GM21423 (cell line): Measurements from ENCODE around the gene TTC36.
"Not testable (repeated sequence)": the region's sequence is repeated elsewhere in the genome, so short reads cannot be mapped to it uniquely, and the experiment has no call there.

ENCODE experiments used
- ATAC-seq: cut with Tn5 transposase; IDR thresholded peaks from one replicate; pipeline ENCODE4 v1.9.1; 2021; ENCODE audit warnings: mild to moderate bottlenecking, moderate library complexity; ENCODE audit not compliant: unreplicated experiment

Gene TTC36, protein sequence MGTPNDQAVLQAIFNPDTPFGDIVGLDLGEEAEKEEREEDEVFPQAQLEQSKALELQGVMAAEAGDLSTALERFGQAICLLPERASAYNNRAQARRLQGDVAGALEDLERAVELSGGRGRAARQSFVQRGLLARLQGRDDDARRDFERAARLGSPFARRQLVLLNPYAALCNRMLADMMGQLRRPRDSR

DNA sequence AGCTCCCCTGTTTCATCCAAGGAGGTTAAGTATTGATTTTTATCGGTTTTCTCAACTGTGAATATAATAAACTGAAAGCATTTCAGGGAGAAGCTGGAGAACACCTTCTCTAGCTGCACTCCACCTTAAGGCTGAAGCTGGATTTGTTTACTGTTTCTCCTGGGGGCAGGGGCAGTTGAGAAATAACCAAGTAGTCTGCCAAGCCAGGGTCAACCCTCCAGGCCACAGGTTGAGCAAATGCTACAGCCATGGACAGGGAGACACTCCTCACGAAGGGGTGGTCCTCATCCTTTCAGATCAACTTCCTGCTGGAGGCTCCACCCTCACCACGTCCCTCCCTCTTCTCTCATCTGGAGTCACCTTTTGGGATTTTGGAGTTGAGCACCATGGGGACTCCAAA is at the start of gene TTC36:
Gene TTC36, plus strand, starts transcription at position 366 of the 400 bp plus-strand sequence. Its CDS starts 21 bp downstream, at position 387.
- ATAC-seq = no peak

DNA sequence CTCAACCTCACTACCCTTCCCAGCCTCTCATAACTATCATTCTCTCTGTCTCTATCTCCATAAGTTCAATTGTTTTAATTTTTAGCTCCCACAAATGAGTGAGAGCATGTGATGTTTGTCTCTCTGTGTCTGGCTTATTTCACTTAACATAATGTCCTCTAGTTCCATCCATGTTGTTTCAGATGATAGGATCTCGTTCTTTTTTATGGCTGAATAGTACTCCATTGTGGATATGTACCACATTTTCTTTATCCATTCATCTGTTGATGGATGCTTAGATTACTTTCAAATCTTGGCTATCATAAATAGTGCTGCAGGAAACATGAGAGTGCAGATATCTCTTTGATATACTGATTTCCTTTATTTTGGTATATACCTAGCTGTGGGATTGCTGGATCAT is 46.0 kb upstream of the TTC36 start:
- ATAC-seq = not testable (repeated sequence)

DNA sequence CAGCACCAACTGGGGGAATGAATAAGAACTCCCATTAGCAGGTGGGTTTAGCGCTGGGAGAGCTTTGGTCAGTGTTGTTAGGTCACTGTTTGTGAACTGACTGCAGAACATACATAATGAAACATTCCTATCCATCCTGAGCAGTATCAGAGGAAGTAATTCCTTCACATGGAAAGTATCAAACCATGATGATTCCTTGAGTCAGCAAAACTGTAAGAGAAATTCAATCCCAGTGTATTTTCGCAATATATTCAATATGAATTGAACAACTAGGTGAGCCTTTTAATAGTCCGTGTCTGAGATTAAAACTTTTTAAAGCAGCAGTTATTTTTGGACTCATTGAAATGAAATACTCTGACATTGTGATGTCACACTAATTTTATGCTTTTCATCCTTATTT is 42.9 kb upstream of the TTC36 start:
- ATAC-seq = no peak

DNA sequence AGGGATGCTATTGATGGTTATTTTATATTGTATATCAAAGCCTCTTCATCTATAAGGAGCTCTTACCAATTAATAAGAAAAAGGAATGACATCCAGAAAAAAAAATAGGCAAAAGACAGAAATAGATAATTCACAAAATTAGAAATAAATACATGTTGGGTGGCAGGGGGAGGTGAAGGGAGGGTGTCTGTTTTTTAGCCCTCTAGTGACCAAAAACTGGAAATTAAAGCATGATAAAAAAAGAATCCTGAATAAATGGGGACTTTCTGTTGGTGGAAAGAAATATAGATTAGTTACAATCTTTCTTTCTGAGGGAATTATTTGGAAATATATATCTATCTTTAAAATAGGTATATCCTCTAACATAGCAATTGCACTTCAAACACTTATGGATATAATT is 42.0 kb upstream of the TTC36 start:
- ATAC-seq = no peak

DNA sequence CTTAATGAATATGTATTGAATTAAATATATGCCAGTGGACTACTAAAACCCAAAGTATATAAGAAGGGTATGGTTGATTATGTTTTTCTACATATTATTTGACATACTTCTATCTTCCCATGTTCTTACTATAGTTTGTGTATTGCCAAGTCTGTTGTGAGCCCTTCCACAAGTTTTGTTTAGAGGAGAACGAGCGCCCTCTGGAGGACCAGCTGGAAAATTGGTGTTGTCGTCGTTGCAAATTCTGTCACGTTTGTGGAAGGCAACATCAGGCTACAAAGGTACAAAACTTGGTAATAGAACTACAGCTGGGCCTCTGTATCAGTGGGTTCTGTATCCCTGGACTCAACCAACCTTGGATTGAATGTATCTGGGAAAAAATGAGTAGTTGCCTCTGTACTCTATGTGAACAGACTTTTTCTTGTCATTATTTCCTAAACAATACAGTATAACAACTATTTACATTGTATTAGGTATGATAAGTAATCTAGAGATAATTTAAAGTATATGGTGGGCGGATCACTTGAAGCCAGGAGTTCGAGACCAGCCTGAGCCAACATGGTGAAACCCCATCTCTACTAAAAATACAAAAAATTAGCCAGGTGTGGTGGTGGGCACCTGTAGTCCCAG is 38.7 kb upstream of the TTC36 start:
- ATAC-seq = no peak

DNA sequence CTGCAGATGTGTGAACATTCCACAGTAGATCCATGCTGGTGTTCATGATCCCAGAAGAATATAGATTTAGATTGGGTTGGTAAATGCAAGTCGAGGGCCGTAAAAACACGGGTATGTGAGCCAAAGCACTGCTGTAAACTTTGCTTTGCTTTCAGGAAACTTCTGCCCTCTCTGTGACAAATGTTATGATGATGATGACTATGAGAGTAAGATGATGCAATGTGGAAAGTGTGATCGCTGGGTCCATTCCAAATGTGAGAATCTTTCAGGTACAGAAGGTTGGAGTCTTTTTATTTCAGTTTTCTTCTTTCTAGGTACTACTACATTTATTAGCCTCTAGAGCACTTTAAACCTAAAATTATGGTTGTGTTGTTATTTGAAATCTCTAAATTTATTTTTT is 36.2 kb upstream of the TTC36 start:
- no peak for ATAC-seq

DNA sequence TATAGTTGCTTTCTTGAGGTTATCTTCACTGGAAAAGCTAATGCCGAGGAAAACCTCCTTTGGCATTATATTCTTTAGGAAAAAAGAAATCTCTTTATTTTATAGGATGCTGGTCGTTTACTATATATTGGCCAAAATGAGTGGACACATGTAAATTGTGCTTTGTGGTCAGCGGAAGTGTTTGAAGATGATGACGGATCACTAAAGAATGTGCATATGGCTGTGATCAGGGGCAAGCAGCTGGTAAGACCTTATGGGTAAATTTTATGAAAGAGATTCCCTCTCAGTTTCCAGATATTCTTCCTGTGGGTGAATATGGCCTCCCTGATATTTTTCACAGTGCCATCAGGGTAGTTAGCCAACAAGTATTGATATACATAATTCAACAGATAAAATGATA is 29.4 kb upstream of the TTC36 start:
- ATAC-seq = no peak

DNA sequence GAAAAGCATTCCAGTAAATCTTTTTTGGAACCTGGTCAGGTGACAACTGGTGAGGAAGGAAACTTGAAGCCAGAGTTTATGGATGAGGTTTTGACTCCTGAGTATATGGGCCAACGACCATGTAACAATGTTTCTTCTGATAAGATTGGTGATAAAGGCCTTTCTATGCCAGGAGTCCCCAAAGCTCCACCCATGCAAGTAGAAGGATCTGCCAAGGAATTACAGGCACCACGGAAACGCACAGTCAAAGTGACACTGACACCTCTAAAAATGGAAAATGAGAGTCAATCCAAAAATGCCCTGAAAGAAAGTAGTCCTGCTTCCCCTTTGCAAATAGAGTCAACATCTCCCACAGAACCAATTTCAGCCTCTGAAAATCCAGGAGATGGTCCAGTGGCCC is 24.1 kb upstream of the TTC36 start:
- no peak for ATAC-seq

DNA sequence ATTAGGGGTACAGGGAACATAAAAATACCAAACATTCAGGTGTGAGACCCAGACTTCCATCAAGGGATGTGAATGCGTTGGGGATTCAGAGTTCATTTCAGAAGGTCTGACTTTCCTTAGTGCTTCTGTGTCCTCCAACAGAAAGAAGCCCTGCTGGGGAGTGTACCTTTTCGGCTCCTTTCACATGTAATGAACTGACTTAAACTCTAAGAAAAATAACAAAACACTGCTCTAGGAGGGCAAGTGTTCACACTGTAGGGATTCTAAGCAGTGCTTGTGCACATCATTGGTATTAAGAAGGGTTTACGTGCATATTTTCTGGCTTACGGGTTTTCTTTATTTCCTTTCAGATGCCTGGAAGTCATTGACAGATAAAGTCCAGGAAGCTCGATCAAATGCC is 15.7 kb upstream of the TTC36 start:
- ATAC-seq = no peak

DNA sequence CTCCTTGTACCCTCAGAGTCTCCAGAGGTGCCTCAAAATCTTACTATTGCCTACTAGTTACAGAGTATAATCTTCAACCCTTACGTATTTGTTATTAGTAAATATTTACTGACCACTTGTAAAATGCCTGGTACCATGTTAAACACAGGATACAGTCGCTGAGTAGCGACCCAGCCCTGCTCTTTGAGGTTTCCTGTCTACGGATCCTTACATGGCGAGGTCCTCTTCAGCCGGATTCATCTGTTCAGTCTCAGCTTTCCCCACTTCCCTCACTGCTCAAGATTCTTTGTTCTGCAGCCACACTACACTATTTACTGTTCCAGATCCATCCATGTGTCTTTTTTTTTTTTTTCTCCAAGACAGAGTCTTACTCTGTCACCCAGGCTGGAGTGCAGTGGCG is 13.2 kb upstream of the TTC36 start:
- ATAC-seq = no peak

DNA sequence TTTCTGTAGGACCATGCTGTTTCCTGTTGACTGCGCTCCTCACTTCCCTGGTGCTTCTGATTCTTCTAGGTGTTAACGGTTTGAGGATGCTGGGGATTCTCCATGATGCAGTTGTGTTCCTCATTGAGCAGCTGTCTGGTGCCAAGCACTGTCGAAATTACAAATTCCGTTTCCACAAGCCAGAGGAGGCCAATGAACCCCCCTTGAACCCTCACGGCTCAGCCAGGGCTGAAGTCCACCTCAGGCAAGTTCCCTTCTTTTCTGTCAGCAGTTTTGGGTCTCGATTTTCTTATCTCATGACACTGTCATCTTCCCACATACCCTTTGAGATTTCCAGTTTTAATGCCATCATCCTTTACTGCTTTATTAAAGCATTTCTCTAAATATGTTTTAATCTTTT is 7.7 kb upstream of the TTC36 start:
- no peak for ATAC-seq

DNA sequence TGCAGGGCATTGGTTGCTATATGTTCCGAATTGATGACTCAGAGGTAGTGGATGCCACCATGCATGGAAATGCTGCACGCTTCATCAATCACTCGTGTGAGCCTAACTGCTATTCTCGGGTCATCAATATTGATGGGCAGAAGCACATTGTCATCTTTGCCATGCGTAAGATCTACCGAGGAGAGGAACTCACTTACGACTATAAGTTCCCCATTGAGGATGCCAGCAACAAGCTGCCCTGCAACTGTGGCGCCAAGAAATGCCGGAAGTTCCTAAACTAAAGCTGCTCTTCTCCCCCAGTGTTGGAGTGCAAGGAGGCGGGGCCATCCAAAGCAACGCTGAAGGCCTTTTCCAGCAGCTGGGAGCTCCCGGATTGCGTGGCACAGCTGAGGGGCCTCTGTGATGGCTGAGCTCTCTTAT is 5.4 kb upstream of the TTC36 start:
- ATAC-seq = no peak

DNA sequence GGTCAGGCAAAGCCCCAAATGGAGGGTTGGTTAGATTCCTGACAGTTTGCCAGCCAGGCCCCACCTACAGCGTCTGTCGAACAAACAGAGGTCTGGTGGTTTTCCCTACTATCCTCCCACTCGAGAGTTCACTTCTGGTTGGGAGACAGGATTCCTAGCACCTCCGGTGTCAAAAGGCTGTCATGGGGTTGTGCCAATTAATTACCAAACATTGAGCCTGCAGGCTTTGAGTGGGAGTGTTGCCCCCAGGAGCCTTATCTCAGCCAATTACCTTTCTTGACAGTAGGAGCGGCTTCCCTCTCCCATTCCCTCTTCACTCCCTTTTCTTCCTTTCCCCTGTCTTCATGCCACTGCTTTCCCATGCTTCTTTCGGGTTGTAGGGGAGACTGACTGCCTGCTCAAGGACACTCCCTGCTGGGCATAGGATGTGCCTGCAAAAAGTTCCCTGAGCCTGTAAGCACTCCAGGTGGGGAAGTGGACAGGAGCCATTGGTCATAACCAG is 4.7 kb upstream of the TTC36 start:
- ATAC-seq = no peak

DNA sequence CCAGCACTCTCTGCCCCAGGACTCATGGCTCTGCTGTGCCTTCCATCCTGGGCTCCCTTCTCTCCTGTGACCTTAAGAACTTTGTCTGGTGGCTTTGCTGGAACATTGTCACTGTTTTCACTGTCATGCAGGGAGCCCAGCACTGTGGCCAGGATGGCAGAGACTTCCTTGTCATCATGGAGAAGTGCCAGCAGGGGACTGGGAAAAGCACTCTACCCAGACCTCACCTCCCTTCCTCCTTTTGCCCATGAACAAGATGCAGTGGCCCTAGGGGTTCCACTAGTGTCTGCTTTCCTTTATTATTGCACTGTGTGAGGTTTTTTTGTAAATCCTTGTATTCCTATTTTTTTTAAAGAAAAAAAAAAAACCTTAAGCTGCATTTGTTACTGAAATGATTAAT is 2.9 kb upstream of the TTC36 start:
- no peak for ATAC-seq

DNA sequence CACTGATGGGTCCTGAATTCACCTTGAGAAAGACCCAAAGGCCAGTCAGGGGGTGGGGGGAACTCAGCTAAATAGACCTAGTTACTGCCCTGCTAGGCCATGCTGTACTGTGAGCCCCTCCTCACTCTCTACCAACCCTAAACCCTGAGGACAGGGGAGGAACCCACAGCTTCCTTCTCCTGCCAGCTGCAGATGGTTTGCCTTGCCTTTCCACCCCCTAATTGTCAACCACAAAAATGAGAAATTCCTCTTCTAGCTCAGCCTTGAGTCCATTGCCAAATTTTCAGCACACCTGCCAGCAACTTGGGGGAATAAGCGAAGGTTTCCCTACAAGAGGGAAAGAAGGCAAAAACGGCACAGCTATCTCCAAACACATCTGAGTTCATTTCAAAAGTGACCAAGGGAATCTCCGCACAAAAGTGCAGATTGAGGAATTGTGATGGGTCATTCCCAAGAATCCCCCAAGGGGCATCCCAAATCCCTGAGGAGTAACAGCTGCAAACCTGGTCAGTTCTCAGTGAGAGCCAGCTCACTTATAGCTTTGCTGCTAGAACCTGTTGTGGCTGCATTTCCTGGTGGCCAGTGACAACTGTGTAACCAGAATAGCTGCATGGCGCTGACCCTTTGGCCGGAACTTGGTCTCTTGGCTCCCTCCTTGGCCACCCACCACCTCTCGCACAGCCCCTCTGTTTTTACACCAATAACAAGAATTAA is 2.4 kb upstream of the TTC36 start:
- ATAC-seq = no peak

DNA sequence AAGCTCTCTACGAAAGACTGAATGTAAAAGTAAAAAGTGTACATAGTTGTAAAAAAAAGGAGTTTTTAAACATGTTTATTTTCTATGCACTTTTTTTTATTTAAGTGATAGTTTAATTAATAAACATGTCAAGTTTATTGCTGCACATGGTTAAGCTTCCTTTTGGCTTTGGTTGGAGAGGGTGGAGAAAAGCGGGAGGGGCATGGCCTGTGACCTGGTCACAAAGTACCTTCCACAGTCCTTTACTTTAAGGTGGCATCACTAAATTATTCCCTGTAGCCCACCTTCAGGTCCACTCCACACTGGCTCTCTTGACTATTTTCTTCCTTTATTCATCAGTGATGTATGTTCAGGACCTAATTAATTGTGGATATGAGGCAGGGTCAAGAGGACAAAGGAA is 586 bp upstream of the TTC36 start:
- ATAC-seq = no peak

DNA sequence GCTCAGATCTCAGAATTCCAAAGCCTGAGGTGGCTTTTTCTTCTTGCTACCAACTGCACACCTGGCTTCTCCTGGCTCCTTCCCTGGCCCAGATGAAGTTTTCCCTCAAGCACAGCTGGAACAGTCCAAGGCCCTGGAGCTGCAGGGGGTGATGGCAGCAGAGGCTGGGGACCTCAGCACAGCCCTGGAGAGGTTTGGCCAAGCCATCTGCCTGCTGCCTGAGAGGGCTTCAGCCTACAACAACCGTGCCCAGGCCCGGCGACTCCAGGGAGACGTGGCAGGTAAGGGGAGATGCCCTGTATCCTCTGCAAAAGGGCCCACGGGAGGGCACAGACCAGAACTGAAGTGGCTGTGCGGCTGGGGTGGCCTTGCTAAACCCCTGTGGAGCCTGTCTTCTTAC is 1.2 kb downstream of the TTC36 start:
- ATAC-seq = no peak

DNA sequence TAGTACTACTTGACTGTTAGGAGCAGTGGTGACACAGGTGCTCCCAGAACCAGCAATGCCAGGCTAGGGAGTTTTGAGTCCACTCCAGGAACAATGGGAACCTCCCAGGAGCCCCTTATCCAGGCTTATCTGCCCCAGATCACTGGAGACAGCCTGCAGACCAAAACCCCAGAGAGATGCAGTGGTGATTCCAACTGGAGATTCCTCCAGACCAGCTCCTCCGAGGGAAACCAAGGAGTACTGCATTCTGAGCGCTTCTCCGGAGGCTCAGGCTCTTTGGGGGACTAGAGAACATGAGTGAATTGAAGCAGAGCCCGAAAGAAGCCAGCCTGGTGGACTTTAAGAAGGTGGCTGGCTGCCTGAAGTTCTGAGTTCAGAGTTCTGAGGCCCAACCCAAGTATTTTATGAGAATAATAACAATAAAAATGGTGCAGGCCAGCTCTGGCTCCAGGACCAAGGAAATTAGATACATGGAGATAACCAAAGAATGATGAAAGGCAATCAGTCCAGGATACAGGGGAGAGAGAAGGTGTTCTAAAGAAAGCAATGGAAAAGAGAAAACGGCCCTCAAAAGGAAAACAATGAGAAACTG is 2.4 kb downstream of the TTC36 start:
- no peak for ATAC-seq

DNA sequence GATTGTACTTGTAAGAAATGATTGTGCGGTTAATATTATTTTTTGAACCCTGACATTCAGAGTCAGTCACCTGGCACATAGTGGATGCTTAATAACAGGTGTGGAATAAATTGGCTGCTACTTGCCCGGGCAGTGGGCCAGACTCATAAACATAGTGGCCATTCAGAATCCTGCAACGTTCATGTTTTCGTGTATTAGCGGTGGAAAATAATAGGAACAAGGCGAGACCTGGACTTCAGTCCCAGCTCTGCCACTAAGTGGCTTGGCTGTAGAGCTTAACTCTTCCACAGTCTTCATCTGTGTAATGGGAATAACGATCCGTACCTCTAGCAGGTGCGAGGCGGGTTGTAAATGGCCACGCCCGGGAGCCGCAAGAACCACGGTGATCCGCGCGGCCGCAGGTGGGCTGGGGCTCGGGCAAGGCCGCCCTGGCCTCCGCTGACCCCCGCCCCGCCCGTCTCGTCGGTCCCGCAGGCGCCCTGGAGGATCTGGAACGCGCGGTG is 3.0 kb downstream of the TTC36 start:
- ATAC-seq = no peak

DNA sequence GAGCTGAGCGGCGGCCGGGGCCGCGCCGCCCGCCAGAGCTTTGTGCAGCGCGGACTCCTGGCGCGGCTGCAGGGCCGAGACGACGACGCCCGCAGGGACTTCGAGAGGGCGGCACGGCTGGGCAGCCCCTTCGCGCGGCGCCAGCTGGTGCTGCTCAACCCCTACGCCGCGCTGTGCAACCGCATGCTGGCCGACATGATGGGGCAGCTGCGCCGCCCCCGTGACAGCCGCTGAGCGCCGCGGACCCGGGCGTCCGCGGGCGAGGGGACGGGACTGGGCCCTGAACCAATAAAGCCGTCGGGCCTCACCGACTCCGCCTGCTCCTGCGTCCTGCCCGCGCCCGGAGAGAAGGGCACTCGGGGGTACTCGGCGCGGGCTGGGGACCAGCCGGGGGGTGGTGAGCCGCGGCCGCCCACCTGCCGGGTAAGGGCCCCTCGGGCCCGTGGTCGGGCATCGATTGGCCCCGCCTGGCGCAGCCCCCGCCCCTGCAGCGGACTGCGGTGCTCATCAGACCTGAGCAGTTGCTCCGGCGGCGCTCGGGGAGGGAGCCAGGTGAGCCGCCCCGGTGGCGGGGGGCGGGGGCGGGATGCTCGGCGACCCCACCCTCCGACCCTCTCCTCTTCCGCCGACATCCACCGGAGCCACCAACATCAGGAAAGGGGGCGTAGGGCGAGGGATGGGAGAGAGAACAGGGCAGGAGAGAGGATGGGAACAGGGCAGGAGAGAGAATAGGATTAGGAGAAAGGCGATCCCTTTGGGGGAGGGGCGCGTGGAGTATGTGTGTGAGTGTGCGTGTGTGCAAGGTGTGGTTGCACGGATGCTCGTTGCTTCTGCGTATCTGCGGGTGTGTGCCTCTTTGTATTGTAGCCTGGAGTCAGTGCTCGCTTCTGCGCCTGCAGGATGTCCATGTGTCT is 3.7 kb downstream of the TTC36 start, which contains the start of gene TMEM25:
Gene TMEM25, plus strand, starts transcription at position 510 of the 914 bp plus-strand sequence. CDS start 610 bp downstream, outside the sequence.
- ATAC-seq = peak; percentile 75
